Stomach (tissue), 9 donors: ENCODE results near the gene DNAJC3. TPM values are rescaled to one million over a fixed set of nuclear protein-coding genes. Genes with fewer than 3 reads are reported as not detected.
"Not testable (repeated sequence)": the region's sequence is repeated elsewhere in the genome, so short reads cannot be mapped to it uniquely, and the experiment has no call there.

ENCODE experiments used
- DNase-seq, 2 donors: peaks; one replicate each; pipeline versions ENCODE4 v3.0.0 to v3.0.0-alpha.2; 2013 to 2019
- H3K27ac ChIP-seq, 5 donors: fragments of 200-600 bp in 4 of 5; sonication (generic) in 4 of 5; one replicate each; pipeline ENCODE4 v1.5.1; 2013 to 2019; ENCODE audit warnings: mild to moderate bottlenecking in 1 of 5, moderate library complexity in 1 of 5
- H3K27me3 ChIP-seq, 3 donors: fragments of 200-600 bp; sonication (generic); one replicate each; pipeline ENCODE4 v1.5.1; 2017 to 2019; ENCODE audit warnings: mixed run types in 1 of 3
- H3K36me3 ChIP-seq, 4 donors: fragments of 200-600 bp; sonication (generic); 1 replicate in 3 of 4; 2 replicates in 1 of 4; pipeline ENCODE4 v1.5.1; 2016 to 2019
- H3K4me1 ChIP-seq, 4 donors: fragments of 200-600 bp; sonication (generic); one replicate each; pipeline ENCODE4 v1.5.1; 2016 to 2019
- H3K4me3 ChIP-seq, 4 donors: fragments of 200-600 bp; sonication (generic) in 3 of 4; one replicate each; pipeline ENCODE4 v1.5.1; 2016 to 2019; ENCODE audit warnings: mild to moderate bottlenecking in 1 of 4
- H3K9me3 ChIP-seq, 4 donors: fragments of 200-600 bp; sonication (generic); one replicate each; pipeline ENCODE4 v1.5.1; 2016 to 2019
- EP300 ChIP-seq: sonication (generic); formaldehyde crosslinking; IDR thresholded peaks from one replicate; pipeline ENCODE4 v1.6.1; 2017; ENCODE audit warnings: antibody characterized with exemption
- POLR2A ChIP-seq, 4 donors: fragments of 450-650 bp; IDR thresholded peaks; one replicate each; pipeline ENCODE4 v1.6.1; 2016; ENCODE audit warnings: antibody characterized with exemption in 4 of 4, control low read depth in 2 of 4, mild to moderate bottlenecking in 1 of 4, moderate library complexity in 1 of 4
- POLR2AphosphoS5 ChIP-seq, 3 donors: sonication (generic); formaldehyde crosslinking; IDR thresholded peaks; one replicate each; pipeline ENCODE4 v1.6.1; 2016; ENCODE audit warnings: antibody characterized with exemption in 3 of 3
- WGBS, 5 donors: extraction: QIAGEN DNeasy Blood & Tissue Kit in 3 of 5; methylation state at CpG; one replicate each; pipeline versions ENCODE4 v1.1.5 to v1.1.7; 2013 to 2018; 5-methylcytosine and 5-hydroxymethylcytosine counted together
- intact Hi-C: fragments of 100-400 bp; cut with DNase I; formaldehyde crosslinking; loops from one replicate; pipeline ENCODE4 v1.15.1; 2023; ENCODE audit warnings: low total_unique reads
- polyA plus RNA-seq, 3 donors: library from polyadenylated mRNA; stranded (reverse); fragments of 200-250 nt; gene quantifications; one replicate each; pipeline ENCODE4 v1.2.3, GENCODE V29; 2013
- total RNA-seq, 5 donors: library from RNA; depleted of rRNA; stranded (reverse); fragments of >200 nt; gene quantifications; one replicate each; pipeline versions ENCODE4 v1.1.0 to v1.2.3, GENCODE V29; 2014 to 2016
- TF ChIP-seq, protein P1 (sequence below), 7 experiments: fragments of 450-650 bp in 4 of 7; fragments of 200-600 bp in 3 of 7; sonication (generic) in 3 of 7; IDR thresholded peaks; one replicate each; pipeline ENCODE4 v1.5.1; 2016 to 2019; ENCODE audit warnings: antibody characterized with exemption in 7 of 7, control low read depth in 2 of 7, mild to moderate bottlenecking in 1 of 7
- donor health status: healthy with polysubstance abuse.
- donor health status: Bipolar disorder and iron deficiency.
- donor health status: healthy.

The DNAJC3 gene
- total and polyA plus RNA-seq, 8 donors: 6.3 to 102 (median 11.9) TPM

DNA sequence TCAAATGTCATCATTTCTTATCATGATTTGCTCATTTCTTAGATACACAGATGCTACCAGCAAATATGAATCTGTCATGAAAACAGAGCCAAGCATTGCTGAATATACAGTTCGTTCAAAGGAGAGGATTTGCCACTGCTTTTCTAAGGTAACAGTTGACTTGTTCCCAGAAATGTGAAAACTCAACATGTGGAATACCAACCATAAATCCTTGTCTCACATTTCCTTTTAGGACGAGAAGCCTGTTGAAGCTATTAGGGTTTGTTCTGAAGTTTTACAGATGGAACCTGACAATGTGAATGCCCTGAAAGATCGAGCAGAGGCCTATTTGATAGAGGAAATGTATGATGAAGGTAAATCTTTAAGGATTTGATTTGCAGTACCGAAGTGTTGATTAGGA, 86.7 kb downstream of the DNAJC3 start:
- H3K36me3 ChIP-seq: peaks cover 3 to 89% (median 68%) of the 10 kb centered on the region in 4 donors
- WGBS, 5 donors: 90 to 93% (median 90%) methylated on average over 4 of the region's 4 CpGs
- H3K9me3 ChIP-seq: no peaks in the 10 kb centered on the region
- TF ChIP-seq, protein P1, sequence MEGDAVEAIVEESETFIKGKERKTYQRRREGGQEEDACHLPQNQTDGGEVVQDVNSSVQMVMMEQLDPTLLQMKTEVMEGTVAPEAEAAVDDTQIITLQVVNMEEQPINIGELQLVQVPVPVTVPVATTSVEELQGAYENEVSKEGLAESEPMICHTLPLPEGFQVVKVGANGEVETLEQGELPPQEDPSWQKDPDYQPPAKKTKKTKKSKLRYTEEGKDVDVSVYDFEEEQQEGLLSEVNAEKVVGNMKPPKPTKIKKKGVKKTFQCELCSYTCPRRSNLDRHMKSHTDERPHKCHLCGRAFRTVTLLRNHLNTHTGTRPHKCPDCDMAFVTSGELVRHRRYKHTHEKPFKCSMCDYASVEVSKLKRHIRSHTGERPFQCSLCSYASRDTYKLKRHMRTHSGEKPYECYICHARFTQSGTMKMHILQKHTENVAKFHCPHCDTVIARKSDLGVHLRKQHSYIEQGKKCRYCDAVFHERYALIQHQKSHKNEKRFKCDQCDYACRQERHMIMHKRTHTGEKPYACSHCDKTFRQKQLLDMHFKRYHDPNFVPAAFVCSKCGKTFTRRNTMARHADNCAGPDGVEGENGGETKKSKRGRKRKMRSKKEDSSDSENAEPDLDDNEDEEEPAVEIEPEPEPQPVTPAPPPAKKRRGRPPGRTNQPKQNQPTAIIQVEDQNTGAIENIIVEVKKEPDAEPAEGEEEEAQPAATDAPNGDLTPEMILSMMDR (IDR thresholded peaks at IDR 0.05): no peak
- TF ChIP-seq POLR2A (IDR thresholded peaks at IDR 0.05): no peak
- TF ChIP-seq EP300: no peak
- TF ChIP-seq POLR2AphosphoS5 (IDR thresholded peaks at IDR 0.05): no peak
- intact Hi-C loops: no loop called here
- H3K27ac ChIP-seq: no peak overlapping the region
- H3K4me1 ChIP-seq: no peaks in the 10 kb centered on the region
- no peak for DNase-seq
- no peak overlapping the region for H3K4me3 ChIP-seq
- no peaks in the 10 kb centered on the region for H3K27me3 ChIP-seq

DNA sequence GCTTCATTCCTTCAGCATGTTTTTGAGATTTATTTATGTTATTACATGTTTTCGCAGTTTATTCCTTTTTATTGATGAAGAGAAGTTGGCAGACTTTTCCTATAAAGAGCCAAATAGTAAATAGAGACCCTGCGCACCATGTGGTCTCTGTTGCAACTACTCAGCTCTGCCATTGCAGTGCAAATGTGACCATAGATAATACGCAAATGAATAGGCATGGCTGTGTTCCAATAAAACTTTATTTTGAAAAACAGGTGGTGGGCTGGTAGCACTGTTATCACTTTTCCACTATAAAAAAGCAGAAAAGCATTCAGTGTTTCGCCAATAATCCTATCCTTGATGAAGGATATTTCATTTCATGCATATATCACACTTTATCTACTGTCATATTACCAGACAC, 95.0 kb downstream of the DNAJC3 start:
- no peak for DNase-seq
- Histone ChIP-seq H3K4me1 (no peaks in the 10 kb centered on the region), H3K36me3 (peaks cover 0 to 48% (median 33%) of the 10 kb centered on the region in 4 donors), H3K9me3 (no peaks in the 10 kb centered on the region), H3K4me3 (no peak overlapping the region), H3K27ac (no peak overlapping the region), H3K27me3 (no peaks in the 10 kb centered on the region)
- TF ChIP-seq, protein P1 (IDR thresholded peaks at IDR 0.05): no peak
- no peak for TF ChIP-seq POLR2AphosphoS5 (IDR thresholded peaks at IDR 0.05)
- no peak for TF ChIP-seq POLR2A (IDR thresholded peaks at IDR 0.05)
- TF ChIP-seq EP300: no peak
- WGBS, 5 donors: 87 to 95% (median 90%) methylated on average over 4 of the region's 4 CpGs
- intact Hi-C loops: no loop called here

DNA sequence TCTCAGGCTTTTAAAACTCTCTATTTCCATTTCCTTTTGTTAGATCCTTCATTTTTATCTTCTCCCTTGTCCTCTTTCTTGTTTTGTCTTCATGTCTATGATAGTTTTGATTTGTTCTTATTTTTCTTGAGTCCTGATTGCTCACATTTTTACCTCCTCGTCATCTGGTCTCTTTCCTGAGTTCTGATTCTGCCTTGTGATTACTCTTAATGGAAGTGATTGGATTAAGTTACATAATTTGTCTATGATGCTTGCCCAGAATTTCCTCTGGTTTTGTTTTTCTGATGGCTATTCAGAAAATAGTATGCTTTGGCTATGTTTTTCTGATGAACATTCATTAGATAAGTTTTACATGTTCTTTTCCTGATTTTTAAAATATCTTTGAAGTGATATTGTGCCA, 102.6 kb downstream of the DNAJC3 start:
- Histone ChIP-seq H3K4me1 (peaks cover 0 to 32% (median 19%) of the 10 kb centered on the region in 4 donors), H3K27ac (peak overlapping the region in 2 of 5 donors; percentile 43 to 54), H3K27me3 (no peaks in the 10 kb centered on the region), H3K9me3 (no peaks in the 10 kb centered on the region), H3K36me3 (peaks cover 0 to 37% (median 22%) of the 10 kb centered on the region in 4 donors), H3K4me3 (no peak overlapping the region)
- no peak for DNase-seq
- TF ChIP-seq EP300 (no peak), POLR2A (IDR thresholded peaks at IDR 0.05) (no peak), POLR2AphosphoS5 (IDR thresholded peaks at IDR 0.05) (no peak)
- TF ChIP-seq, protein P1 (IDR thresholded peaks at IDR 0.05): no peak
- intact Hi-C loops: no loop called here
- 43 to 81% (median 48%) methylated on average over 1 of the region's 1 CpG for WGBS, 5 donors

DNA sequence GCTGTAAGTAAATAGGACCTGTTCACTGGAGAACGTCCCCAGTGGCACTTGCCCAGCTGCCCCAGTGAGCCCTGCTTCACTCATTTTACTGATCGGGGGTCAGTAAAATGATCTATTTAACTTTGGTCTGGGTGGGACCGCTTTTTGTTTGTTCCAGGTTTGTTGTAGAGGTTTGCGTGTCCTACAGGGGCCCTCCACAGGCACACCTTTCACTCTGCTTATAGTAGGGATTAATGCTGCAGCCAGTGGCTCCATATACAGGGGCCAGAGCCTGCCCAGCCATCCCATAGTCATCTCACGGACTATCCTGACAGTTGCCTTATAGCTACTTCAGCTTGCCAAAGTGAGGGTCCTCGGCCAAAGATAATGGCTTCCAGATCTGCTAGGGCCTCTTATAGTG, 104.1 kb downstream of the DNAJC3 start:
- WGBS, 5 donors: 50 to 90% (median 70%) methylated on average over 6 of the region's 6 CpGs

DNA sequence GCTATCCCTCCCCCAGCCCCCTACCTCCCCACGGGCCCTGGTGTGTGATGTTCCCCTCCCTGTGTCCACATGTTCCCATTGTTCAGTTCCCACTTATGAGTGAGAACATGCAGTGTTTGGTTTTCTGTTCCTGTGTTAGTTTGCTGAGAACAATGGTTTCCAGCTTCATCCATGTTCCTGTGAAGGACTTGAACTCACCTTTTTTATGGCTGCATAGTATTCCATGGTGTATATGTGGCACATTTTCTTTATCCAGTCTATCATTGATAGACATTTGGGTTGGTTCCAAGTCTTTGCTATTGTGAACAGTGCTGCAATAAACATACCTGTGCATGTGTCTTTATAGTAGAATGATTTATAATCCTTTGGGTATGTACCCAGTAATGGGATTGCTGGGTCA, 105.0 kb downstream of the DNAJC3 start:
- H3K27me3 ChIP-seq, H3K9me3 ChIP-seq, H3K4me3 ChIP-seq, DNase-seq, intact Hi-C loops, H3K27ac ChIP-seq: not testable (repeated sequence)
- peaks cover 0 to 39% (median 22%) of the 10 kb centered on the region in 4 donors for H3K4me1 ChIP-seq
- 50 to 100% (median 78%) methylated on average over 1 of the region's 1 CpG for WGBS, 5 donors
- peaks cover 0 to 37% (median 25%) of the 10 kb centered on the region in 4 donors for H3K36me3 ChIP-seq

More for the DNA sequence above, 104.1 kb downstream of the DNAJC3 start:
- intact Hi-C loops: no loop called here
- Histone ChIP-seq H3K27ac (peak overlapping the region; percentile 22 to 57 (median 43)), H3K4me1 (peaks cover 0 to 39% (median 22%) of the 10 kb centered on the region in 4 donors), H3K9me3 (no peaks in the 10 kb centered on the region), H3K27me3 (no peaks in the 10 kb centered on the region), H3K4me3 (no peak overlapping the region), H3K36me3 (peaks cover 0 to 37% (median 22%) of the 10 kb centered on the region in 4 donors)
- TF ChIP-seq EP300: no peak
- no peak for TF ChIP-seq POLR2A (IDR thresholded peaks at IDR 0.05)
- TF ChIP-seq POLR2AphosphoS5 (IDR thresholded peaks at IDR 0.05): no peak
- TF ChIP-seq, protein P1 (IDR thresholded peaks at IDR 0.05): no peak
- DNase-seq: no peak
